ENCODE data around the gene CDR2. TPM values are rescaled to one million over a fixed set of nuclear protein-coding genes. Genes with fewer than 3 reads are reported as not detected.

Gene CDR2
- total RNA-seq, 1 donor, result 10.2 TPM

DNA sequence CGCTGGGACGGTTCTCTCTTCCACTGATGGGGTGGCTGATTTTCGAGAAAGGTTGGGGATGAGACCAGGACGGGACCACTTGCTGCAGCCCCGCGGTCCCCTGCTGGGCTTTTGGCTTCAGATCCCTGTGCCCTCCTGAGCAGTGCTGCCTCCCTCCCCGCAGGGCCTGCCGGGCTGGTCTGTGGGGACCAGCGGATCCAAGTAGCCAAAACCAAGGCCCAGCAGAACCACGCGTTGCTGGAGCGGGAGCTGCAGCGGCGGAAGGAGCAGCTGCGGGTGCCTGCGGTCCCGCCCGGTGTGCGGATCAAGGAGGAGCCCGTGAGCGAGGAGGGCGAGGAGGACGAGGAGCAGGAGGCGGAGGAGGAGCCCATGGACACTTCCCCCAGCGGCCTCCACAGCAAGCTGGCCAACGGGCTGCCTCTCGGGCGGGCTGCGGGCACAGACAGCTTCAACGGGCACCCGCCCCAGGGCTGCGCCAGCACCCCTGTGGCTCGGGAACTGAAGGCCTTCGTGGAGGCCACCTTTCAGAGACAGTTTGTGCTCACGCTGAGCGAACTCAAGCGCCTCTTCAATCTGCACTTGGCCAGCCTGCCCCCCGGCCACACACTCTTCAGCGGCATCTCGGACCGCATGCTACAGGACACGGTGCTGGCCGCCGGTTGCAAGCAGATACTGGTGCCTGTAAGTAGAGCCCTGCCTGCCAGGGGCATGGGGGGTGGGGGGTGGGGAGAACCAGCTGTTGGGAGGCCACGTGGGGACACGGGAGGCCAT lies 48.6 kb downstream of the CDR2 start:
- no peak for DNase-seq (ENCODE audit: low read depth in 2 of 3, low spot score in 2 of 3)

DNA sequence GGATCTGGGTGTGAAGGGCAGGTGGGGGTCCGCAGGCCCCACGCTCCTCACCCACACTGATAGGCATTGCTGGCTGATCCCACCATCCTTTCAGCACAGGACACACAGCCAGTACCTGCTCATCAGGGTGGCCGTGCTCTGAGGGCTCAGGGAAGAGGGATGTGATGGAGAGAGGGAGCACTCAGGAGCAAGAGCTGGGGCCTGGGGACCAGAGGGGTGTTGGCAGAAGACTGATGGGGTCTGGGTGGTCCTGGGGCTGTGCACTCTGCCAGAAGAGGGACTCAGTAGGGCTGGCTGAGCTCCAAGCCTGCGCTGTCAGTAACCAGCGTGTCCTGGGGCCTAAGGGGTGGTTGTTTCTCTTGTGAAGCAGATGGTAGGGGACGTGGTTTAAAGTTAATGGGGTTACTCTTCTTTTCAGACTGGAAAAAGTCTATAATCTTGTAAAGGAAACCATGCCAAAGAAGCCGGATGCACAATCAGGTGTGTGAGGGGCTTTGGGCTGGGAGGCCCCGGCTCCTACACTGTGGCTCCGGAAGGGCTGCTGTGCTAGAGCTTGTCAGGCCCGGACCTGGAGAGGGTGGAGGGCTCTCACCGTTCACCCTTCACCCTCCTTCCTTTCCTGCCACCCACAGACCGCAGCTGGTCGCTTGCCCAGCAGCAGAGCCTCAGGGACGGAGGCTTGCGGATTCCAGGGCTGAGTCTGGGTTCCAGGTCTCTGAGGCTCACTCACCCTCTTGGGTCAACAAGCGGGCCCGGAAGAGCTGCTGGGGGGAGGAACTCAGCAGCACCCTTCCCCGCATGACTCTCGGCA lies 49.4 kb downstream of the CDR2 start:
- DNase-seq (ENCODE audit: low read depth in 2 of 3, low spot score in 2 of 3), result no peak

DNA sequence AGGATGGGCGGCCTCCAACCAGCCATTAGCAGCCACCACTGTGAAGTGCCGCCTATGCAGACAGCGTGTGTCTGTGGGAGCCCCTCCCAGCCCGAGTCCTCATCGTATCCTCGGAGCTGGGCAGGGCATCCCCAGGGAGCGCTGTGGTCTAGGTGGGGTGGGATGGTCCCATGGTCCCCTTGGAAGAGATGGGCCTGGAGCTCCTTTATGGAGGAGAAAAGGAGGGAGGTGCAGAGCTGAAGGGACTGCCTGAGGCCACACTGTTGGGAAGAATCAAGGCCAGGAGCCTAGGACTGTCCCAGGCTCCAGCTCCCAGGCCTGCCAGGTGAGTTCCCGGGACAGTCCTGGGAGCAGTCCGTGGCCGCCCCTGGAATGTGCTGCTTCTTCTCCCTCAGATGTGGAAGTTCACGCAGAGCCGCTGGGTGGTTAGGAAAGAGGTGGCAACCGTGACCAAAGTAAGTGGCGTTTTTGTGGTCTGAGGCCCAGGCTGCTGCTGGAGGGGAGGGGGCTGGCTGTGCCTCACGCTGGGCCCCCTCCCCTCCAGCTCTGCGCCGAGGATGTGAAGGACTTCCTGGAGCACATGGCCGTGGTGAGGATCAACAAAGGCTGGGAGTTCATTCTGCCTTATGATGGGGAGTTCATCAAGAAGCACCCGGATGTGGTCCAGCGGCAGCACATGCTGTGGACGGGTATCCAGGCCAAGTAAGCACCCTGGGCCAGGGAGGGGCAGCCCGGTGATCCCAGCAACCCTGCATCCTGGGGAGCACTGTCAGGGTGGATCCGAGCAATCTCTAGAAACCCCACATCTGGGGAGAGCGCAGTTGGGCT lies 50.2 kb downstream of the CDR2 start:
- no peak for DNase-seq (ENCODE audit: low read depth in 2 of 3, low spot score in 2 of 3)

DNA sequence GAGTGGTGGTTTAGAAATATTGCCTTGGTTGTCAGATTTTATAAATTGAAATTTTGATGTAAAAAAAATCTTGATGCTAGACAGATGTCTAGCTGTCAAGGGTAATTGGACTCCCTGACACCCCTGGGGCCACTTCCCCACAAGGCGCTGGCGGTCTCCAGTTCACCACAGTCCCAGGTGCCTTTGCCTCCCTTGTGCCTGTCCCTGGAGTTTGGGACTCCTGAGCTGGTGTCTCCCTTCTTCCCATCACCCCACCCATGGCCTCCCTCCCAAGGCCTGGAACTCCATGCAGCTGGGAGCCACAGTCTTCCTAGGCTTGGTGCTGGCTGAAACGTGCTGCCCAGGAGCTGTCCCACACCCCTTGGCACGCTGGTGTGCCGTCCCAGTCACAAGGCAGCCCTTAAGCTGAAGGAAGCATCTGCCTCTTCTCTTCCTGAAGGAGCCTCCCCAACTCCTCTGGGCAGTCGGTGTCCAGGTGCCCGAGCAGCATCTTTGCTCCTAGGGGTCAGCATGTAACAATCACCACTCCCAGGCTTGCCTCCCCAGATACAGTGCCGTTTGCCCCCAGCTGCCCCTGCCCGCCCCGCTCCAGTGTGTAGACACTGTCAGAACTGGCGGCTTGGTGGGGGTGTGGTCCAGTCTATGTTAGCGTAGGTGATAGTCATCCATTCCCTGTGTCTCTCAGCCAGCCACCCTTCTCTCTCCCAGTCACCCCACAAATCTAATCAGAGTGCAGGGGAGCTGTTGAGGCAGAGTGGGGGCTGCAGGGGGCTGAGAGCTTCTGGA lies 51.1 kb downstream of the CDR2 start:
- DNase-seq (ENCODE audit: low read depth in 2 of 3, low spot score in 2 of 3), result no peak

DNA sequence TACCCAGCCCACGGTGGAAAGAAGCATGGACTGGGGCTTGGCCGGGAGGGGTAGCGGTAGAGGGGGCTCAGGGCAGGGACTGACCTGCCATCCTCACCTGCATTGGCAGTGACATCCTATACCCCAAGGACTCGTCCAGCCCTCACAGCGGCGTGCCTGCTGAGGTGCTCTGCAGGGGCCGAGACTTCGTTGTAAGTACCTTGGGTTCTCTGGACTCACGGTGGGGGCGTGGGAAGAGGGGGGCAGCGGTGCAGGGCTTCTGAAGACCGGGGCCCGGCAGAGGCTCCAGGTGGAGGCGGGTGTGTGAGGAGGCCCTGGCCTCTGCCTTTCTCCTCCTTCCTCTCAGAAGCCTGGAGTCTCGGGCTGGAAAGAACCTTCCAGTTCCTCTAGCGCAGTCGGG lies 51.7 kb downstream of the CDR2 start:
- DNase-seq (ENCODE audit: low read depth in 2 of 3, low spot score in 2 of 3), result no peak

DNA sequence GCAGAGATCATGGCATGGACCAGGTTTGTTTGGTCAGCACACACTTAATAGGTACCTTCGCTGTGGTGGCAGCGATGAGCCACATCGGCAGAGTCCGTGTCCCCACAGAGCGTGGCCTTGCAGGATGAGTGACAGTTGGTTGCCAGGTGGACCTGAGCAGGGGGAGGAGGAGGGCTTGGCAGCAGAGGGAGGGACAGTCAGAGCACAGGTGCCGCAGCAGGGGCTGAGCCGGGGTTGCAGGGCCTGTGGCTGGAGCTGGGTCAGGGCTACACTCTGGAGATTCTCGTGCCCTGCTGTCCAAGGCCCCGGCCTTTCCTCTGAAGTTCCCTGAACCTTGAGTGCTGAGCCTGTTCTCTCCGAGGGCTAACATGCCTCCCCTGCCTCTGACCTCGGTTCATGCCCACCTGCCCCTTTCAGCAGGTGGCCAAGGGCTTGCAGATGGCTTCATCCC lies 52.4 kb downstream of the CDR2 start:
- DNase-seq (ENCODE audit: low read depth in 2 of 3, low spot score in 2 of 3), result no peak

DNA sequence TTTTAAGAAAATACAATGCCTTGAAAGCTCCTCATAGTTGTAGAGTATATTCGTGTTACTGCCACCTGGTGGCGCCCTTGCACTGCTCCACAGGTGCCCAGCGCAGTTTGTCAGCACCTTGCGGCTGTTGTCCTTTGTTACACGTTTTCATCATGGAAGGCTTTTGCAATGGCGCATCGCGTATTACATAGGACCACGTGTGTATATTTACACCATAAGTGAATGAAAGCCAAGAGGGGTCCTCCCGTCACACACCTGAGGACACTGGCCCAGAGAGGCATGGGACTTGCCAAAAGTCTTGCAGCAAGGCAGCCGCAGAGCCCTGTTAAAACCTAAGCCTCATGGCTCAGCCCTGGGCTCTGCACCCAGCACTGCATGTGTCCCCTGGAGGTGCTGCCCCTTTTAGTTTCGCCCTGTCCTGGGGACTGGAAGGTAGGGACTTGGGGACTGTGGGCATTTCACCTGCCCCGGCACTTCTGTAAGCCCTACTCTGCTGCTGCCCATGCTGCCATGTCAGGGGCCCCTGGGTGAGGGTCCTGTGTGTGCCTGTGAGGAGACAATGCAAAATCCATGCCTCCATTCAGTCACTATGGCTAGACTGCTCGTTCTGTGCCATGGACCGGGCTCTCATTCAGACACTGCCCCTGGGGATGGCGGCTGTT lies 52.9 kb downstream of the CDR2 start:
- DNase-seq (ENCODE audit: low read depth in 2 of 3, low spot score in 2 of 3), result peak; percentile 48 to 72 (median 63)

DNA sequence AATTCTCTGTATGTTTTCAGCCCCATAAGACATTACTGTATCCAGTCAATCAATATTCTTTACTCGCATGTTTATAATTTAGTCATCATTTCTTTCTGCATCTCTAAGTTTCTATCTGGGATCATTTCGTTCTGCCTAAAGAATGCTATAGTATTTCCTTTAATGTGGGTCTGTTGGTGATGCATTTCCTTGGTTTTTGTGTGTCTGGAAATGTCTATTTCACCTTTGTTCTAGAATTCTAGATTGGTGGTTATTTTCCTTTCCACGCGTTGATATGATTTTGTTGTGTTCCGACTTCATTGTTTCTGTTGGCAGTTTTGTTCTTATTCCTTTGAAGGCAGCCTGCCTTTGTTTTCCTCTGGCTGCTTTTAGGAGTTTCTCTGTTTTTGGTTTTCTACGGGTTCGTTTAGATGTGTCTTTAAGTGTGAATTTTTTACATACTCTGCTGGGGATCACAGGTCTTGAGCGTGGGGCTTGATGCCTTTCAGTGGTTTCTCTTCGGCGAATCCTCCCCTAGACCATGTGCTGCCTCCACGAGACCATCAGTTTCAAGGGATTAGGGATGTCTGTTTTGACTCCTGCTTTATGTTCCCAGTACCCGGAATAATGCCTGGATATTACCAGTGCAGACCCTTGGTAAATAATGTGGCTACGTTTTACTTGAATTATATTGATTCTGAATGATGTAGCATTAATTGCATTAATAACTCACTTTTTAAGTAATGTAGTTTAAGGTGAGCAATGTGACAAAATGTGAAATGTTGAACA lies 53.7 kb downstream of the CDR2 start:
- DNase-seq (ENCODE audit: low read depth in 2 of 3, low spot score in 2 of 3), result no peak

DNA sequence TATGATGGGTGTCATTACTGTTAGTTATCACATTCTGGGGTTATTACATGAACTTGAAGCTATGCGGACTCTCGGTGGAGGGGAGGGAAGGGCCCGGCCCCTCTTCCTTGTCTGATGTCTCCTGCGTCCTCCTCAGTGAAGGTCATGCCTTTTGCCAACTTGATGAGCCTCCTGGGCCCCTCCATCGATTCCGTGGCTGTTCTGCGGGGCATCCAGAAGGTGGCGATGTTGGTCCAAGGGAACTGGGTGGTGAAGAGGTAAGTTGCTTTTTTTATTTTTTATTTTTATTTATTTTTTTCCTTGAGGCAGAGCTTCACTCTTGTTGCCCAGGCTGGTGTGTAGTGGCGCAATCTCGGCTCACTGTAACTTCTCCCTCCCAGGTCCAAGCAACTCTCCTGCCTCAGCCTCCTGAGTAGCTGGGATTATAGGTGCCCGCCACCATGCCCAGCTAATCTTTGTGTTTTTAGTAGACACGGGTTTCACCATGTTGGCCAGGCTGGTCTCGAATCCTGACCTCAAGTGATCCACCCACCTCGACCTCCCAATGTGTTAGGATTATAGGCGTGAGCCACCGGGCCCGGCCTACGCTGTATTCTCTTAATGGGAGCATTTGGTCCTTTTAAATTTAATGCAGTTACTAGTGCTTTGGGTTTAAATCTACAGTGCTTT lies 55.6 kb downstream of the CDR2 start:
- peak in 2 of 3 donors; percentile 31 to 62 for DNase-seq (ENCODE audit: low read depth in 2 of 3, low spot score in 2 of 3)

DNA sequence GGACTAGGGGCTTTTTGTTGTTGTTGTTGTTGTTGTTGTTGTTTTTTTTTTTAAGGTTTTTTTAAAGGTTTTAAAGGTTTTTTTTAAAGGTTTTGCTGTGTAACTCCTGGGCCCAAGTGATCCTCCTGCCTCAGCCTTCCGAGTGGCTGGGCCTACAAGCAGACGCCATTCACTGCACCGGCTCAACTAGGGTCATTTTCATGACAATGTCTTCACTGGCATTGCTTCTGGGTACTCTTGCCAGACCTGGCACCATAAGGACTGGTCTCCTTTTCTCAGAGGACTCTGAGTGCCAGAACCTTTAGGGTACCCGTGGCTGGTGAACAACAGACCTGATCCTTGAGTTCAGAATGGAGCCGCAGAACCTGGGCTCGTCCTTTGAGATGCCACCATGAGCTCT lies 56.8 kb downstream of the CDR2 start:
- DNase-seq (ENCODE audit: low read depth in 2 of 3, low spot score in 2 of 3), result no peak

DNA sequence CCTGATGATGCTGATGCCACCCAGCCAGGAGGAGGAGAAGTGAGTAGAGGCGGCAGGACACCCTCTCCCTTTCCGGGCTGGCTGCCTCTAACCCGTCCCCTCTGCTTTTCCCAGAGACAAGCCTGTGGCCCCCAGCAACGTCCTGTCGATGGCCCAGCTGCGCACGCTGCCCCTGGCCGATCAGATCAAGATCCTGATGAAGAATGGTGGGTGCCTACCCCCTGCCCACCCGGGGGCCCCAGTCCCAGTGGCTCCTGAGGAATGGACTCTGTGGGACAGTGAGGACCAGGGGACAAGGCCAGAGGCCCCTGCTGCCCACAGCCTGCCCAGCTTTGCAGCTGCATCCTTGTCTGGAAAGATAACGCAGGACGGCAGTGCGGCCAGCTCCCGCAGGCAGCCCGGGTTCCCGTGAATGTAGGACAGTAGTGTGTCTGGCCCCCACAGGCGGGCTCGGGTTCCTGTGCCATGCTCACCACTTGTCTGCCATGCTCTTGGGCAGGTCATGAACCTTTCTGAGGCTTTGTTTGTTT lies 57.4 kb downstream of the CDR2 start:
- no peak for DNase-seq (ENCODE audit: low read depth in 2 of 3, low spot score in 2 of 3)

DNA sequence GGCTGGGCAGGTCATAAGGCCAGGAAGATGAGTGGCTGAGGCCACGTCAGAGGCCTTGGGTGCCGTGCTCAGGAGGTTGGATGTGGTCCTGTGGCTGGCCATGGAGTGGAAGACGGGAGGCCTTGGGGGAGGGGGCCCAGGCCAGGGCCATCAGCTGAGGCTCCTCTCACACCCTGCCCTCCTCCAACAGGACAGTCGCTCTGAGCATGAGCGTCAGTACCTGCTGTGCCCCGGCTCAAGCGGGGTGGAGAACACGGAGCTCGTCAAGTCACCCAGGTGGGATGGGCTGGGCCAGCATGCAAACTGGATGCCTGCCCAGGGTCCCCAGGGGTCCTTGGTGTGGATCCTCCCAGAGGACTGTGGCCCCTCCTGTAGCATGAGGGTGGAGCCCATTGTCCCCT lies 58.0 kb downstream of the CDR2 start:
- DNase-seq (ENCODE audit: low read depth in 2 of 3, low spot score in 2 of 3), result no peak

DNA sequence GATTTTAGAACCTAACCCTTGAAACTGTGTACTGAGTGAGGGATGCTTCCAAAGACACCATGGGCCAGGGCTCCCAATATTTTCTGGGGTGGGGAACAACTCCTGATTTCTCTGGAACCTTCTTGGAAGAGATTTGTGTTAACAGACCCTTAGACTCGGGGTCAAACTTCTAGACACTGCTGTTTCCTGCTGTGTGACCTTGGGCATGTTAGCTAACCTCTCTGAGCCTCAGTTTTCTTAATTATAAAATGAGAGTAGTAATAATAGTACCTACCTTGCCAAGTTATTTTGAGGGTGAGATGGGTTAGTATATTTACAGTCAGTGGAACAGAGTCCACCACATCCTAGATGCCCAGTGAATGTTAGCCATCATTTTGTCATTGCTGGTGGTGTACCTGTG lies 58.4 kb downstream of the CDR2 start:
- no peak for DNase-seq (ENCODE audit: low read depth in 2 of 3, low spot score in 2 of 3)

DNA sequence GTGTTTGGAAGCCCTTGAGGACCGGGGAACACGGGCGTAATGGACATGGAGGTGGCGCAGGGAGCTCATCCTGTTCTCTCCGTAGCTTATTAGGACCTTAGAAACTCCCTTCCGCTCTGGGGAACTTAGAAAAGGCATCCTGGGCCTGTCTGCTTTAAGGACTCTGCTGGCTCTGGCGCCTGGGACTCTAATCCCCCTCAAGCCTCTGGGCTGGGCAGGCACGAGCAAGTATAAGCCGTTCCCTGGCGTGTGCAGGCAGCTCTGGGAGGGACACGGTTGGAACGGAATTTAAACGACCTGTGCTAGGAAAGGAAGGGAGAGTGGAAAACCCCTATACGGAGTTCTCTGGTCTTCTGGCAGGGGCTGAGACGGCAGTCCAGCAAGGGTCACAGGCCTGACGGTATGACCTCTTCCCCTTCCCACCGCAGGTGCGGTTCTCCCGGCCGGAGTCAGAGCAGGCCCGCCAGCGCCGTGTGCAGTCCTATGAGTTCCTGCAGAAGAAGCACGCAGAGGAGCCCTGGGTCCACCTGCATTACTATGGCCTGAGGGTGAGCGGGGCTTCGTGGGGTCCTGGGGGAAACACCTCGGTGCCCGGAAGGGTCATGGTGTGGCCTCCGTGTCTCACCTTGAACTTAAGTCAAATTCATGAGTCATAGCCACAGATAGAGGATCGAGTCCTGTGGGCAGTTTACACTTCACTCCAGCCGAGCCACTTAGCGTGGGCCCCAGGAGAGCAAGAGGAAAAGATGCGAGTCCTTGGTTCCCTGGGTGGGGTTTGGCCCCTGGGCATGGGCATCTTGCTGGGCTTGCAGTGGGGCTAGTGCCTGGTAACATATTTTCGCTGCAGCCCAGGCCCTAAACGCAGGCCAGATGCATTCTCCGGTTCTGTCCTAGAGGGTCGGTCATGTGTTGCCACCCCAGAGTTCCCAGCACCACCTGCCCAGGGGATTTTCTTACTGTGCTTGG lies 59.5 kb downstream of the CDR2 start:
- DNase-seq (ENCODE audit: low read depth in 2 of 3, low spot score in 2 of 3), result no peak

DNA sequence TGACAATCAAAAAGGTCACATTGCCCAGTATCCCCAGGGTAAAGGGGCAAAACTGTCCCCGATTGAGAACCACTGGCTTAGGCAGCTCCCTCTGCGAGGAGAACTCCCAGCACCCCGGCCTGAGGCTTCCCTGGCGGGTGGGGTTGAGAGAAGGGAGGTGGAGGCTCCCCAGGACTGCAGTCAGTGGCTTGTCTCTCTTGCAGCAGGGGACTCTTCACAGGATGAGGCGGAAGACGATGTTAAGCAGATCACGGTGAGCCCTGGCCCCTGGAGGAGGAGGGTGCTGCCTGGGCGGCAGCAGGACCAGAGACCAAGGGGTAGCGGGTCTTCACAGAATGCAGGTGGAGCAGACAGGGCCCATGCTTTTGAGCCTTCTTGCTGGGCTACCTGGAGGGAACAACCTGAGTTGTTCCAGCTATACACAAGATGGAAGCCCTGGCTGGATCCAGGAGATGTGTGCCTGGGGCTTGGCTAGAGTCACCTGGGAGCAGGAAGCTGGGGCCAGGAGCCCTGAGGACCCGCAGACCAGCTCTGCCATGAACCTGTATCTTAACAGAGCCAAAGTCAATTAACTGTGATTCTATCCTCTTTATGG lies 60.4 kb downstream of the CDR2 start:
- no peak for DNase-seq (ENCODE audit: low read depth in 2 of 3, low spot score in 2 of 3)

DNA sequence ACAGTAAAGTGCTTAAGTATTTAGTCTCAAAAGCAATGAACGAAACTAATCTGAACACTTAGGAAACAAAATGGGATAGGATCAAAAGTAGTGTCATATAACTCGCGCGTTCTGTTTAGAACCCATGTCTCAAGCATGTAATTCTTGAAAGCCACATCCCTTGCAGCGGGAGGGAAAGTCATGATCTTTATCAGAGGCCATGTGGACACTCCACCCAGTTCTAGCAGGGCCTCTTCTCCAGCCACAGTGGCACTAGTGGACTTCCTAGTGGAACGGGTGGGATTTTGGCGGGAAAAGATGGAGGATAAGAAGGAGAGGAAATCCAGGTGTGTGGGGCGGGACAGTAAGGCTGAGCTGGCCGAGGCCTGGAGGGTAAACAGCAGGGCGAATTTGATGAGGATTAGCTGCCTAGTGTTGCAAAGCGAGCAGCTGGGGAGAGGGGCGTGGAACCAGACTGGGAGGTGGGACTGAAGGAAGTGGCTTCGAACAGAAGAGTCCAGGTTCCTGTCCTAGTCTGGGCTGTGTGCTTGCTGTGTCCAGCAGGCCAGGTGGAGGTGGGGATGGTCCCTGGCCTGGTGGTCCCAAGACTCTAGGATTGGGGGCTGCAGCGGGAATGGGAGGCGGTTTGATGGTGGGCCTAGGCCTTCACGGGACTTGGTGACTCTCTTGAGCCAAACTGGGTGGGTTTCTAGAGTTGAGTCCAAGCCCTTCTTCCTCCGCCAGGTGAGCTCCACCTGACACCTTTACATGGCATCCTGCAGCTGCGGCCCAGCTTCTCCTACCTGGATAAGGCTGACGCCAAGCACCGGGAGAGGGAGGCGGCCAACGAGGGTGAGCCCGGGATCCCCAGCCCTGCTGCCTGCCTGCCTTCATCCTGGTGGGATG lies 61.3 kb downstream of the CDR2 start:
- no peak for DNase-seq (ENCODE audit: low read depth in 2 of 3, low spot score in 2 of 3)

All from hematopoietic multipotent progenitor cell (in vitro differentiated cells).